GM10248 (cell line): ENCODE results near the gene ATP13A4.

Experiments
- CTCF ChIA-PET: fragments of 300-600 bp; sonication (Branson Sonifier 250); formaldehyde crosslinking; extraction: SDS; loops from one replicate; lab custom pipeline; 2021; ENCODE audit warnings: antibody characterized with exemption; lab: Yijun Ruan, JAX
- POLR2A ChIA-PET: fragments of 350-650 bp; sonication (Branson Sonifier 250); formaldehyde crosslinking; extraction: SDS; loops from one replicate; lab custom pipeline; 2020; ENCODE audit warnings: antibody characterized with exemption; lab: Yijun Ruan, JAX
- DNase-seq: peaks from one replicate; pipeline ENCODE4 v3.0.0; 2012; ENCODE audit errors: extremely low spot score
- TF ChIP-seq, protein P1 (sequence below): IDR thresholded peaks from 2 replicates; pipeline ENCODE4 v1.5.1; 2012; ENCODE audit warnings: mild to moderate bottlenecking, low read depth; ENCODE audit errors: extremely low read depth, missing control alignments, control extremely low read depth

Gene ATP13A4

DNA sequence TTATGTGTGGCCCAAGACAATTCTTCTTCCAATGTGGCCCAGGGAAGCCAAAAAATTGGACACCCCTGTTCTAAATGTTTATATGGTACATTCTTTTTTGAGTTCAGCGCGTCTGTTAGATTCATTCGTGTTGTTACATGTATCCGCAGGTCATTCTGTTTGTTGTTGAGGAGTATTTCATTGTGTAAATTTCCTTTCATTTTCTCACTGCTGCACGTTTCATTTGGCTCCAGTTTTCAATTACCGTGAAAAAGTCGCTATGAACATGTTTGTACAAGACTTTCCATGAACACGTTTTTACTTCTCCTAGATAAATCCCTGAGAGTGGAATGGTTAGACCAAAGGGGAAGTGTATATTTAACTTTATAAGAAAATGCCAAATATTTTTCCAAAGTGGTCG is 30.8 kb upstream of the ATP13A4 start:
- CTCF ChIA-PET = interaction anchor here (1.1 kb wide), 1 partner anchor 13 kb away, joined by 5 read pairs; no protein-coding TSS in a partner anchor
- TF ChIP-seq, protein P1, sequence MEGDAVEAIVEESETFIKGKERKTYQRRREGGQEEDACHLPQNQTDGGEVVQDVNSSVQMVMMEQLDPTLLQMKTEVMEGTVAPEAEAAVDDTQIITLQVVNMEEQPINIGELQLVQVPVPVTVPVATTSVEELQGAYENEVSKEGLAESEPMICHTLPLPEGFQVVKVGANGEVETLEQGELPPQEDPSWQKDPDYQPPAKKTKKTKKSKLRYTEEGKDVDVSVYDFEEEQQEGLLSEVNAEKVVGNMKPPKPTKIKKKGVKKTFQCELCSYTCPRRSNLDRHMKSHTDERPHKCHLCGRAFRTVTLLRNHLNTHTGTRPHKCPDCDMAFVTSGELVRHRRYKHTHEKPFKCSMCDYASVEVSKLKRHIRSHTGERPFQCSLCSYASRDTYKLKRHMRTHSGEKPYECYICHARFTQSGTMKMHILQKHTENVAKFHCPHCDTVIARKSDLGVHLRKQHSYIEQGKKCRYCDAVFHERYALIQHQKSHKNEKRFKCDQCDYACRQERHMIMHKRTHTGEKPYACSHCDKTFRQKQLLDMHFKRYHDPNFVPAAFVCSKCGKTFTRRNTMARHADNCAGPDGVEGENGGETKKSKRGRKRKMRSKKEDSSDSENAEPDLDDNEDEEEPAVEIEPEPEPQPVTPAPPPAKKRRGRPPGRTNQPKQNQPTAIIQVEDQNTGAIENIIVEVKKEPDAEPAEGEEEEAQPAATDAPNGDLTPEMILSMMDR = no peak
- POLR2A ChIA-PET = no interaction called here
- no peak for DNase-seq

DNA sequence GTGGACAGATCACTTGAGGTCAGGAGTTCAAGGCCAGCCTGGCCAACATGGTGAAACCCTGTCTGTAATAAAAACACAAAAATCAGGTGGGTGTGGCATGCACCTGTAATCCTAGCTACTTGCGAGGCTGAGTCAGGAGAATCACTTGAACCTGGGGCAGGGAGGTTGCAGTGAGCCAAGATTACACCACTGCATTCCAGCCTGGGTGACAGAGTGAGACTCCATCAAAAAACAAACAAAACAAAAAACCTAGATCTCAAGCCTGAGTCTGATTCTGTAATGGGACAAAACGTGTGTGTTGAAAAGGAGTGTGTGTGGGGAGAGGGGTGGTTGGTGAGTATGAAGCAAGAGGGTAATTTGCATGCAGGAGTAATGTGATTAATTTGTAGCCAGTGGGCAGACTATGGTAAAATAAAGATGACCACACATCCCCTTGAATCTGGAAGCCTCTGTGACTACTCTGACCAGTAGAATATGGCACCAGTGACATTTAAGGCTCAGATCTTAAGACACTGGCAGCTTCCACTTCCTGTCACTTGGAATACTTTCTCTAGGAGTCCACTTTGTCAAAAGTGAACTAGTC is 19.9 kb upstream of the ATP13A4 start:
- TF ChIP-seq, protein P1 = no peak
- CTCF ChIA-PET = interaction anchor here (1.2 to 3.1 kb wide), 4 partner anchors 9 to 771 kb away, joined by 3 to 18 read pairs (median 4); no protein-coding TSS in a partner anchor
- no peak for DNase-seq
- POLR2A ChIA-PET = no interaction called here

DNA sequence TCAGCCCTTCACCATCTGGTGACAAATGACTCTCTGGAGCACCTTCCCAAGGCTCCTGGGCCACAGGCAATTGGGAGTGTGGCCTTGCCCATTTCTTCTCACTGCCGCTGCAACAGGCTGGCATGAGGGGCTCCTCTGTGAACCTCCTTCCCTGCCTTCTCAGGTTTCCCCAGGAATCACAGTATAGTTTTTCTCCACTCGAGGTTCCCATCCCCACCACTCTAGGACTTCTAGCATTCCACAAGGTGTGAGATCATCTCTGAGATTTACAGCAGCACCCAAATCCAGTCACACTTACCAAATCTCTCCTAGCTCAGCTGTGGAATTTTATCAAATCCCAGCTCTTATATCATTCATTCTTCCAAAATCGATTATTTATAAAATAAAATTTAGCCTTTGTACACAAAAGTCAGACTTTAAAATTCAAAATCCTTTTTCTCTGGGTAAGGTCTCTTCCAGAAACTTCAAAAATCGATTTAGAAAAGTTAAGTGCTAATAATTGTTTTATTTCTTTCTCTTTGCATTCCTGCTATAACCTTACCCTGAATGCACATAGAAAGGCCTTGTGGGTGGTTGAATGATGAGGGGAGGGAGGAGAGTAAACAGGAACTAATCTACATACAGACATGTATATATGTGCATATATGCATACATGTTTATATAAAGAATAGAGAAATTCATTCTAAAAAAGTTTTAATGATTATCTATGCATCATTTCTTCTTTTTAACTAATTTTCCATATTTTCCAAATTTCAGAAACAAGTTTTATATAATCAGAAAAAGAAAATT is 18.9 kb upstream of the ATP13A4 start:
- TF ChIP-seq, protein P1 = no peak
- POLR2A ChIA-PET = no interaction called here
- DNase-seq = no peak
- CTCF ChIA-PET = interaction anchor here (0.9 to 3.1 kb wide), 13 partner anchors 9 to 1107 kb away, joined by 3 to 18 read pairs (median 5); no protein-coding TSS in a partner anchor

DNA sequence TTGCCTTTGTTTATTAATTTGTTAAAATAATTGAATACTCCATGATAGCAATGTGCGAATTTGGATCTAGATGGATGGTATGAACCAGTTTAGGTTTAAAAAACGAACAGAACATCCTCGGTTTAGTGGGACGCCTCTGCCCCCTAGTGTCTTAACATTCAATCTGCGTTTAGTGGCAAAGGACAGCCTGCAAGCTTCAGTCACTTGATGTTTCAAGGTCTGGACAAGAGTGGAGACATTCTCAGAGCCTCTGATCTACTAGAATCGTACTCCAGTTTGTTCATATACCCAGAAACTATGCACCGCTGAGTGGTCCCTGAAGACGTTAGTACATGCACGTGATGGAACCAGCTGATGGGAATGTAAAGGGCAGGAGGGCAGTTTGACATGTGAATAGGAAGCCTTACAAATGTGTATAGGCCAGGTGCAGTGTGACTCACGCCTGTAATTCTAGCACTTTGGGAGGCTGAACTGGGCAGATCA is 17.8 kb upstream of the ATP13A4 start:
- peak; percentile 50 for DNase-seq
- POLR2A ChIA-PET = no interaction called here
- CTCF ChIA-PET = interaction anchor here (0.7 to 3.1 kb wide), 24 partner anchors 8 to 1129 kb away, joined by 3 to 18 read pairs (median 4); no protein-coding TSS in a partner anchor

DNA sequence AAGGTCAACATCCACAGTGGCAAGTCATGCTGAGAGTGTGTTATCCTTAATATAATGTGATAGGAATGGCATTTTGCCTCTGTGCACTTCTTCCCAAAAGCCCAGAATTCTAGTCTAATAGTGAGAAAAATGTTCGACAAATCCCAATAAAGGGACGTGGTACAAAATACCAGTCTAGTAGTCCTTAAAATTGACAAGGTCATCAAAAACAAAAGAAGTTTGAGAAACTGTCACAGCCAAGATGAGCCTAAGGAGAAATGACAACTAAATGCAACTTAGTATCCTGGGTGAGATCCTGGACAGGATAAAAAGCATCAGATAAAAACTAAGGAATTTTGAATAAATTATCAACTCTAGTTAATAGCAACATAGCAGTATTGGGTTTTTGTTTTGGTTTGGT is 14.4 kb upstream of the ATP13A4 start:
- ChIA-PET CTCF (interaction anchor here (1.5 kb wide), 1 partner anchor 109 kb away, joined by 4 read pairs; no protein-coding TSS in a partner anchor), POLR2A (no interaction called here)
- TF ChIP-seq, protein P1 = no peak
- no peak for DNase-seq

More for the DNA sequence above, 17.8 kb upstream of the ATP13A4 start:
- TF ChIP-seq, protein P1 = peak; percentile 65

DNA sequence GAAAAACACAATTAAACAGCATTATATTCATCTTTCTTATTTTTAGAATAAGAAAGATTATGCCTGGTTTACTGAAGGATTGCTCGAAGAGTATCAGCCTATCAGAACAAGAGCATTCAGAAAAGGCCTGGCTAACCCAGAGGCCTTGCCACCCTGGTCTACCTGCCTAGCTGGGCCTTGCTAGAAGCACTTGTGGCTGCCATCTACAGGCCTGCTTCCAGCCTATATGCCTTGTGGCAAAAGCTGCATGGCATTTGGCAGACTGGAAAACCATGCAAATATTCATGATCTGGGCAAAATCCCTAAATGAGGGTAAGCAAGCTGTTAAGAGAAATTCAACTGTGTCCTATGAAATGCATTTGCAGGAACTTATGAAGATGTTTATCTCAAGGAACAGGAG is 9.3 kb upstream of the ATP13A4 start:
- DNase-seq = no peak
- CTCF ChIA-PET = interaction anchor here (1.1 to 1.7 kb wide), 2 partner anchors 8 to 17 kb away, joined by 3 to 6 read pairs; no protein-coding TSS in a partner anchor
- POLR2A ChIA-PET = no interaction called here
- TF ChIP-seq, protein P1 = no peak
